UCSD-AML1 (cell line): Measurements from ENCODE around the gene ECEL1.
"Not testable (repeated sequence)": the region's sequence is repeated elsewhere in the genome, so short reads cannot be mapped to it uniquely, and the experiment has no call there.

Experiments used
- DNase-seq: peaks from one replicate; lab custom pipeline; 2025; ENCODE audit not compliant: unreplicated experiment; lab: John Stamatoyannopoulos, UW

Gene ECEL1, protein sequence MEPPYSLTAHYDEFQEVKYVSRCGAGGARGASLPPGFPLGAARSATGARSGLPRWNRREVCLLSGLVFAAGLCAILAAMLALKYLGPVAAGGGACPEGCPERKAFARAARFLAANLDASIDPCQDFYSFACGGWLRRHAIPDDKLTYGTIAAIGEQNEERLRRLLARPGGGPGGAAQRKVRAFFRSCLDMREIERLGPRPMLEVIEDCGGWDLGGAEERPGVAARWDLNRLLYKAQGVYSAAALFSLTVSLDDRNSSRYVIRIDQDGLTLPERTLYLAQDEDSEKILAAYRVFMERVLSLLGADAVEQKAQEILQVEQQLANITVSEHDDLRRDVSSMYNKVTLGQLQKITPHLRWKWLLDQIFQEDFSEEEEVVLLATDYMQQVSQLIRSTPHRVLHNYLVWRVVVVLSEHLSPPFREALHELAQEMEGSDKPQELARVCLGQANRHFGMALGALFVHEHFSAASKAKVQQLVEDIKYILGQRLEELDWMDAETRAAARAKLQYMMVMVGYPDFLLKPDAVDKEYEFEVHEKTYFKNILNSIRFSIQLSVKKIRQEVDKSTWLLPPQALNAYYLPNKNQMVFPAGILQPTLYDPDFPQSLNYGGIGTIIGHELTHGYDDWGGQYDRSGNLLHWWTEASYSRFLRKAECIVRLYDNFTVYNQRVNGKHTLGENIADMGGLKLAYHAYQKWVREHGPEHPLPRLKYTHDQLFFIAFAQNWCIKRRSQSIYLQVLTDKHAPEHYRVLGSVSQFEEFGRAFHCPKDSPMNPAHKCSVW

GRCh38 chr2:232487385-232488096 lies at the start of gene ECEL1:
ECEL1 (minus strand) TSS chr2:232487834; CDS start chr2:232486653, 1,181 bp downstream.
- DNase-seq = no peak

- DNase-seq = no peak
Observed at GRCh38 chr2:232537079-232537478, 49.4 kb upstream of the ECEL1 start.

- no peak for DNase-seq
Observed at GRCh38 chr2:232535761-232536530, 48.3 kb upstream of the ECEL1 start.

- no peak for DNase-seq
Observed at GRCh38 chr2:232534940-232535651, 47.5 kb upstream of the ECEL1 start.

DNA sequence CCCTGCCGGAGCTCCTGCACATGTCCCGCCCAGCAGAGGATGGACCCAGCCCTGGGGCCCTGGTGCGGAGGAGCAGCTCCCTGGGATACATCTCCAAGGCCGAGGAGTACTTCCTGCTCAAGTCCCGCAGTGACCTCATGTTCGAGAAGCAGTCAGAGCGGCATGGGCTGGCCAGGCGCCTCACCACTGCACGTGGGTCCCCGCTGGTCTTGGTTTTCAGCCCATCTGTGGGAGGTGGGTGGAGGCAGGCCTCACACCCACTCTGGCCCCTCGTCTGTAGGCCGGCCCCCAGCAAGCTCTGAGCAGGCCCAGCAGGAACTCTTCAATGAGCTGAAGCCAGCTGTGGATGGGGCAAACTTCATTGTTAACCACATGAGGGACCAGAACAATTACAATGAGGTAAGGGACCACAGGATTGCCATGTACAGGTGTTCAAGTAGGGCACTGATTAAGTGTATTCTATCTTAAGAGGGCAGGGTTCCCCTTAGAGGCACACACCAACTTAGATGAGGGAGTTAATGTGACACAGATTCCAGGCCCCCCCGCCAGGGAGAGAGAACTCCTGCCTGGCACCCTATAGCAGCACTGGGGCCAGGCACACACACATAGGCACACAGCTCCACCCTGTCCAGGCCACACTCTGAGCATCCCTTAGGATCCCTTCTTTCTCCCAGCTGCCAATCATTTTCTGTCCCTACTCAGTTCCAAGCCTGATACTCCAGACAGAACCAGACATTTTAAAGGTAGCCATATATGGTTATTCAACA lies 46.5 kb upstream of the ECEL1 start:
- no peak for DNase-seq

DNA sequence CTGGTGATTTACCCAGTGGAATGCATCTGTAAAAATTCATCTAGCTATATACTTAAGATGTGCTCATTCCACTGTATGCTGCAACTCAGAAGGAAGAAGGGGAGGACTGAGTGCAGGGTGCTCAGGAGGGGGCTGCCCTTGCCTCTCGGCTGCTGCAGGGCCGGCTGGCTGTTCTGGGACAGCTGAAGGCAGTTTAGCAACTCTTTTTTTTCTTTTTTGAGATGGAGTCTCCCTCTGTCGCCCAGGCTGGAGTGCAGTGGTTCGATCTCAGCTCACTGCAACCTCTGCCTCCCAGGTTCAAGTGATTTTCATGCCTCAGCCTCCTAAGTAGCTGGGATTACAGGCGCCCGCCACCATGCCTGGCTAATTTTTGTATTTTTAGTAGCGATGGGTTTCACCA lies 45.2 kb upstream of the ECEL1 start:
- DNase-seq = not testable (repeated sequence)

DNA sequence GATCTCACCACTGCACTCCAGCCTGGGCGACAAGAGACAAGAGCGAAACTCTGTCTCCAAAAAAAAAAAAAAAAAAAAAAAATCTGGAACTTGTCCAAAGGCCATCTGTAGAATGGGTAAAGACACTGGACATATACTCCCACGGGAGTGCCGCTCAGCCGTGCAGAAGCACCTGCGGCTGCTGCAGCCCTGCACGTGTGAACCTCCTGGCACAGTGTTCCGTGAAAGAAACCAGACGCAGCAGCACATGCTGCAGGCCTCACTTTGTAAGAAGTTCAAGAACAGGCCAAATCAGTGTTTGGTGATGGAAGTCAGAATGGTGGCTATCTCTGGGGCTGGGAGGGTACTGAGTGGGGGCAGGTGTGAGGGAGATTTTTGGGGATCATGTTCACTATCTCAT lies 44.8 kb upstream of the ECEL1 start:
- no peak for DNase-seq

GRCh38 chr2:232530626-232531260 lies 43.1 kb upstream of the ECEL1 start:
- DNase-seq = no peak

GRCh38 chr2:232529806-232530547 lies 42.3 kb upstream of the ECEL1 start:
- no peak for DNase-seq

DNA sequence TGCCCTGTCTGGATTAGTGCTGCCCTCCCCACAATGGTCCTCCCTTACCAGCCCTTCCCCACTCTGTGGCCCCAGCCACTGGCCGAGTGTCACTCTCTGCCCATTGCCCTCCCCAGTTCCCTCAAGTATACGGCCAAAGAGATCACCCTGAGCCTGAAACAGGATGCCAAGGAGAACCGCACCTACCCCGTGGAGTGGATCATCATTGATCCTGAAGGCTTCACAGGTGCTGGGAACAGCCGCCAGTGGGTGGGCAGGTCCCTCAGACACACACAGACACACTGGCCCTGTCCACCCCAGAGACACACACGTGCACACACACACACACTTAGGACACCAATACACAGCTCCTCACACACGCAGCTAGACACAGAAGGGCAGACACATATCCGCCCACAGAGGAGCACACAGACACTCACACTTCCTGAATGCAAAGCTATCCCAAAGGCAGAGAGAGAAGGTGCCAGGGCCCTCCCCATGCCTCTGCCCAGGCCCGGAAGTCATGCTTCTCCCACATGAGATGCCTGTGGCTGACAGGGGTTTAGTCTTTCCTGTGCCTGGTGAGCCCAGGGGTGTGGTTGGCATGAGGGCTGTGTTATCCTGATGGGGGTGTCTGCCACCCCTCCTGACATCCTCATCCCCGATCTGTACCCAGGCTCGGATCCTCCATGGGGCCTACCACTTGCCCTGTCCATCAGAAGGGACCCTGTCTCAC lies 41.3 kb upstream of the ECEL1 start:
- DNase-seq = peak; percentile 57

- no peak for DNase-seq
Observed at GRCh38 chr2:232527905-232528470, 40.4 kb upstream of the ECEL1 start.

GRCh38 chr2:232526372-232526941 lies 38.8 kb upstream of the ECEL1 start:
- DNase-seq = no peak

DNA sequence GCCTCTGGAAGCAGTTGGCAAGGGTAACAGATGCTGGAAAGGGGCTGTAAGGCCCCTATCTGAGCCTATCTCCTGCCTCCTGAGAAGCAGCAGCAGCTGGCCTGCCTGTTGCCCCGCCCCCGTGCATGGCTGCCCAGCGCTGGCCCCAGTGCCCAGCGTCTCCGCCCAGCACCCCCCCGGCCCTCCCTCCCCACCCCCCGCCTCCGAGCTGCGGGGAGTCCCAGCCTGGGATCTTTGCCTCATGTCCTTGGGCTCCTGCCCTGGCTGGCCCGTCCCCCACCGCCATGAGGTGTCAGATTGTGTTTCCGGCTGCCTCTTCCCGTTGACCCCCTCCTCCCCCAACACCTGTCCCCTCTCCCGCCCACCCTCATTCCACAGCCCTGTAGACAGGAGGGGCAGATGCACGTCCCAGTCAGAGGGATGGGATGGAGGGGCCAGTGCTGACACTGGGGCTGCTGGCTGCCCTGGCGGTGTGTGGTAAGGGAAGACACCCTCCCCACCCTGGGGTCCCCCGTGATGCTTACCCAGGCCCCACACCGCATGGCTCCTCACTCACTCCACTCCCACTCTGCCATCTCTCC lies 38.2 kb upstream of the ECEL1 start, which contains the start of gene CHRND:
Gene CHRND (plus strand): TSS at position 370 of the 581 bp plus-strand sequence. CDS start 56 bp downstream, at position 426.
- DNase-seq = no peak

DNA sequence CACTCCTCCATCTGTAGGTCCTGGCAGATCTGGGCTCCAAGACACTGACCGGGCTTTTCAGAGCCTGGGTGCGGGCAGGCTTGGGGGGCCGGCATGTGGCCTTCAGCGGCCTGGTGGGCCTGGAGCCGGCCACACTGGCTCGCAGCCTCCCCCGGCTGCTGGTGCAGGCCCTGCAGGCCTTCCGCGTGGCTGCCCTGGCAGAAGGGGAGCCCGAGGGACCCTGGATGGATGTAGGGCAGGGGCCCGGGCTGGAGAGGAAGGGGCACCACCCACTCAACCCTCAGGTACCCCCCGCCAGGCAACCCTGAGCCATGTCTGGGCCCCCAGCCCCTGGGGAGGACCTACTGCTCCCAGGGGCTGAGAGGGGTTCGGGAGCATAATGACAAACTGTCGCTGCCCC lies 37.6 kb upstream of the ECEL1 start:
- DNase-seq = no peak

DNA sequence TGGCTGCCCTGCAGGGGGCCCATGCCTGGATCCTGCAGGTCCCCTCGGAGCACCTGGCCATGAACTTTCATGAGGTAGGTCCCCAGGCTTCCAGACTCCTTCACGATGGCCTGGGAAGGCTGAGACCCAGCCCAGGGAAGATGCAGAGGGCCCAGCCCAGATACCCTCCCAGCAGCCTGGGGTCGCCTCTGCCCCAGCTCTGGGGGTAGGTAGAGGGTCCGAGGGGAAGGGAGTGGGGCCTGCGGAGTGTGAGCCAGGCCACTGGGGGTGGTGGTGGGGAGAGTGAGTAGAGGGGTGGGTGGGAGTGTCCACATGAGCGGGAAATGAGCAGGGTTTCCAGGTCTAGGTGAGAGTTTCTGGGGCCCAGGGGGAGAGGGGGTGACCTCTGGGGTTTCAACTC lies 37.1 kb upstream of the ECEL1 start:
- DNase-seq = no peak
